Activated T-helper 9 cell treated with anti-CD3 and anti-CD28 coated beads, Interleukin-2, amount 50 U/mL, for 16 hours (primary cell): Measurements from ENCODE around the gene SIN3A.
"Not testable (repeated sequence)": the region's sequence is repeated elsewhere in the genome, so short reads cannot be mapped to it uniquely, and the experiment has no call there.

Experiments
- DNase-seq: peaks from one replicate; pipeline ENCODE4 v3.0.0-alpha.2; 2020; ENCODE audit warnings: low read depth

SIN3A gene

DNA sequence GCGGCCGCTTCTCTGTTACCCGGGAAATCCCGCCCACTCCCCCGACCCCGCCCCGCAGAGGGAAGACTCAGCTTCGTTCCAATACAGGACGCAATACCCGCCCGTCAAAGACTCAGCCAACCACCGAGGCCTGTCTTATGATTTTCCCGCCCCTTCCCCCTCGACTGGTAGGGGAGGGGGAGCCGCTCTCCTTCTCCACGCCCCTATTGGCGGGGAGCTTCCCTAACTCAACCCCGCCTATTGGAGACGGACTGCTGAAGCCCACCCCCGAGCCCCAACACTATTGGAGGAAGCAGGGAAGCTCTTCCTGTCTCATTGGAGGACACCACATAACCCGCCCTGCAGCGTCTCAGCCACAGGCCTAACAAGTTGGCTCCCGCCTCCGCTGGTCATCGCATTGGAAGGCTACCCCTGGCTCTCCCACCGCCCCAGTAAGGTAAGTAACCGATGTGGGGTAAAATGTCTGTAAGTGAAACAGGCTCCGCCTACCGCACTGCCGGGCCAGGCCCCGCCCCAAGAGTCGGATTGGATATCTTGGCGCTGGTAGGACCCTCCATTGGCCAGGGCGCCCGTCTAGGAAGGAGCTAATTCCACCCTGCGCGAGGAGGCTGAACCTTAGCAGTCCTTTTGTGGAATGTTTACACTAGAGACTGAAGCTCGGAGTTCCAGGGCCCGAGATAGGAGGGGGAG is at the start of gene SIN3A:
TSS of gene SIN3A (minus strand) at position 17 of the 690 bp plus-strand sequence. CDS start 21,315 bp downstream, outside the sequence.
- peak; percentile 99 for DNase-seq

DNA sequence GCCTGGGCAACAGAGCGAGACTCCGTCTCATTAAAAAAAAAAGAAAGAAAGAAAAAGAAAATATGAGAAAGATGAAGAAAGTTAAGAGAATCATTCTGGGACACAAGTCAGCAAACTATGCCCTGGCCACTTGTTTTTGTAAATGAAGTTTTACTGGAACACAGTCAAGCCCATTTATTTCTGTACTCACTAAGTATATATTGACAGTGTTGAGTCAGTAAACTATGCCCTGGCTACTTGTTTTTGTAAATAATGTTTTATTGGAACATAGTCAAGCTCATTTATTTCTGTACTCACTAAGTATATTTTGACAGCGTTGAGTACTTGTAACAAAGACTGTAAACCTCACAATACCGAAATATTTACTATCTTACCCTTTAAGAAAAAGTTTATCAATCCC is 42.2 kb upstream of the SIN3A start:
- DNase-seq = no peak

DNA sequence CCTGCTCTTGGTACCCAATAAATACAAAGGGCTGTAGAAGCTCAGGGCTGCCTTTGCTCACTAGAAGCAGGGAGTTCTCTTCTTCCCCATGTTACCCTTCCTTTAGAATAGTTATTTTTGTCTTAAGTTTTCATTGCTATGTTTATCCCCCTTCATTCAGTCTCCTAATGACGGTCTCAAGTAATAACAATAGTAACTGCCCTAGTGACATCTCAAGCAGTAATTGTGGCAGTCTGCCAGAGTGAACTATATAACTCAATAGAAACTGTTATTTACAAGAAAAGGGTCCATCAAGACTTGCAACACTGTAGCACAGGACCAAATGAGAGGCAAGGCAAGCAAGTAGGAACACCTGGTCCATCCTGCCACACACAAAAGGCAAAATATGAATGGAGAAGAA is 32.5 kb upstream of the SIN3A start:
- DNase-seq = no peak

DNA sequence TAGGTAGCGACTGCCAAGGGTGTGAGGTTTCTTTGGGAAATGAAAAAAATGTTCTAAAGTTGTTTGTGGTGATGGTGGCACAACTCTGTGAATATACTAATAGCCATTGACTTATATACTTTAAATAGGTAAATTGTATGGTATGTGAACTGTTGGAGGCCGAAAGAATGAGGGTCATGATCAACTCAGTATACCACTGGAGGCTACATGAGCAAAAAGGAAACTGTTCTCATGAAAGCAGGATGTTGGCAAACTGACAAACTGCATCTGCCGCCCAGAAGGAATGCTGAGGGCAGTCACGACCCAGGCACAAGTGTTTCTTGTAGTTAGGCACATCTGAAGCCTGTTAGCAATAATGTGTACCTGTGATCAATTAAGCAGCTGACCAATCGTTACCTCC is 32.1 kb upstream of the SIN3A start:
- DNase-seq = not testable (repeated sequence)

GRCh38 chr15:75483106-75483505 is 31.6 kb upstream of the SIN3A start:
- no peak for DNase-seq

DNA sequence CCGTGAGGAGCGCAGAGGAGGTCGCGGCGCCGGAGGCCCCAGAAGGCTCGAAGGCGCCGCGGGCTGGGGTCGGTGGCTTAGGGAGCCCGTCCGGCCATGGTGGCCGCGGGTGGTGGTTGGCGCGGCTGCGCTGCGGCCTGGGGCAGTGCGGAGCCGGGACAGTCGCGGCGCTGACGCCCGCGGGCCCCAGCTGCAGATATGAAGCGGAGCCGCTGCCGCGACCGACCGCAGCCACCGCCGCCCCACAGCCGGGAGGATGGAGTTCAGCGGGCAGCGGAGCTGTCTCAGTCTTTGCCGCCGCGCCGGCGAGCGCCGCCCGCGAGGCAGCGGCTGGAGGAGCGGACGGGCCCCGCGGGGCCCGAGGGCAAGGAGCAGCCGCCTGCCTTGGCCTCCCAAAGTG is 29.0 kb upstream of the SIN3A start:
- DNase-seq = not testable (repeated sequence)

- no peak for DNase-seq
Observed at GRCh38 chr15:75479670-75480069, 28.2 kb upstream of the SIN3A start.

DNA sequence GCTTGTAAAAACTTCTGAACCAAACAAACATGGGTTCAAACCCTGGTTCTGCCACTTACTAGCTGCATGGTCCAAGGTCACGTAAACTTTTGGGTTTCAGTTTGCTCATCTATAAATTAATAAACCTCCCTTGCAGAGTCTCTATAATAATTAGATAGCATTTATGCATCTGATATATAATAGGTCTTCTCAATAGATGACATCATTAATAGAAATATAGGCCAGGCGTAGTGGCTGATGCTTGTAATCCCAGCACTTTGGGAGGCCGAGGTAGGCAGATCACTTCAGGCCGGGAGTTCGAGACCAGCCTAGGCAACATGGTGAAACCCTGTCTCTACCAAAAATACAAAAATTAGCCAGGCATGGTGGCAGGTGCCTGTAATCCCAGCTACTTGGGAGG is 25.6 kb upstream of the SIN3A start:
- not testable (repeated sequence) for DNase-seq

- no peak for DNase-seq
Observed at GRCh38 chr15:75468913-75469598, 17.6 kb upstream of the SIN3A start.

- DNase-seq = no peak
Observed at GRCh38 chr15:75460646-75461045, 9.2 kb upstream of the SIN3A start.

DNA sequence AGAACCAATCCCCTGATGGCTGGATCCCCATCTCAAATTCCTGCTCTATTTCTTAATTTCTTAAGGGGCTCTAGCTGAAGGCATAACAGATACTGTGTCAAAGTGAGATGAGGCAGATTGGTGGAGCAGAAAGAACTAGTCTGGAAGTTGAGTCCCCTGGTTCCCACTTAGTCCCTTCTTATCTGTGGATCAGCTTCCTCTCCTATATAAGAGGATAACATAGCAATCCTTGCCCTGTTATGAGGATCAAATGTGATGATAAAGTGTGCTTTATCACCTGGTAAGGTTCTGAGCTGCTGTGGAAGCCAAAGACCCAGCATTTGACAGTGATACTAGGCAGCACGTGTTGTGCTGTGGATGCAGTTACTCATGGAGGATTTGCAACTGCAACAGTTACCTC is 8.1 kb upstream of the SIN3A start:
- DNase-seq = no peak

DNA sequence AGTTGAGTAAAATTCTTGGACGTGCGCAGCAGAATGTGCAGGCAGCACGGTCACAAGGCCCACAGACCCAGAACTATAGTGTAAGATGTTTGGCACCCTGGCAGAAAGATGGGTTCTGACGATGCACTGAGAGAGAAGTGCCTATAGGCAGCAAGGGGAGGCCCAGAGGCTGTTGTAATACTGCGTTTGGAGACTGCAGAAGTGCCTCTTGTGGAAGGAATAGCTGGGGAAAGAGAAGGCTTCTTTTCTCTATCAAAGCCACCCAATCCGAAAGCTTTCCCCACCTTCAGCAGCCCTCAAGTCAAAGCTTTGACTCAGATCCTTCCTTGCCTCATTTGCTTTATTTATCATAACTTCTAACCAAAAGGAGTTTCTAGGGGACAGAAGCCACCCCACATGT is 5.2 kb upstream of the SIN3A start:
- DNase-seq = no peak

GRCh38 chr15:75455982-75456531 is 4.6 kb upstream of the SIN3A start:
- peak; percentile 30 for DNase-seq

GRCh38 chr15:75455424-75455981 is 4.0 kb upstream of the SIN3A start:
- peak; percentile 84 for DNase-seq

- peak; percentile 76 for DNase-seq
Observed at GRCh38 chr15:75454471-75455378, 3.2 kb upstream of the SIN3A start.

- peak; percentile 94 for DNase-seq
Observed at GRCh38 chr15:75453703-75454470, 2.4 kb upstream of the SIN3A start.

- peak; percentile 62 for DNase-seq
Observed at GRCh38 chr15:75452865-75453702, 1.6 kb upstream of the SIN3A start.

GRCh38 chr15:75452364-75452864 is 924 bp upstream of the SIN3A start:
- DNase-seq = peak; percentile 64

DNA sequence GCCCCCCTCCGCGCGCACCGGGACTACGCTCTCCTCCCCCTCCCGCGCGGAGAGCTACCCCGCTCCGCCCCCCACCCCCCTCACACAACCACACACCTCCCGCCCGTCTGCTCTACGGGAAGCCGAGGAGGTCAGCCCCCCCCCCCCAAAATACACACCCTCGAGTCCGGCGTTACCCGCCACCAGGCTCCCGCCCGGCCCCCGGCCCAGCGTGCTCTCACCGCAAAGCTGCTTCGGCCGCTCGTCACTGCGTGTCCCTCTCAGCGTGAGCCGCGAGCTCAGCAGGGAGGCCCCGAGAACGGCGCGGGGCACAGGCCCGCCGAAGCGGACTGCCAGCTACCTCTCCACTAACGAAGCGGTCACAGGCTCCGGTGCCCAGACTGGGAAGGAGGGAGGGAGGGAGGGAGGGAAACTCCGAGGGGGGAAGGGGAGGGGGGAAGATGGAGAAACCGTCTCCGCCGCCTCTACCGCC is 252 bp downstream of the SIN3A start:
- no peak for DNase-seq
